GM12878 (cell line): ENCODE results near the gene MYL11. TPM values are rescaled to one million over a fixed set of nuclear protein-coding genes. Genes with fewer than 3 reads are reported as not detected.
A peak's percentile ranks its signal among the peaks of the same experiment; 100 is the strongest.

ENCODE experiments used
- ATAC-seq: fragments of 200-7000 bp; cut with Tn5 transposase; 3 replicates; pipeline ENCODE4 v1.9.1; 2020; ENCODE audit warnings: mild to moderate bottlenecking, moderate library complexity
- BruUV-seq: library from RNA; stranded (reverse); fragments of 400-500 nt; replicated peaks from 2 replicates; lab custom pipeline; 2021; lab: Mats Ljungman, UMichigan
- CTCF ChIA-PET: fragments of 300-600 bp; sonication (Branson Sonifier 250); formaldehyde crosslinking; extraction: SDS; loops from one replicate; lab custom pipeline; 2021; ENCODE audit warnings: inconsistent platforms; lab: Yijun Ruan, JAX
- POLR2A ChIA-PET: fragments of 350-600 bp; formaldehyde crosslinking; extraction: SDS; loops from one replicate; lab custom pipeline; 2021; ENCODE audit warnings: inconsistent platforms; lab: Charles Lee
- RAD21 ChIA-PET: fragments of 300-600 bp; sonication (Branson Sonifier 250); formaldehyde crosslinking; loops from one replicate; lab custom pipeline; 2023; ENCODE audit warnings: antibody characterized with exemption; ENCODE audit not compliant: unreplicated experiment; lab: Charles Lee
- SMC1A ChIA-PET: fragments of 300-600 bp; sonication (Branson Sonifier 250); formaldehyde crosslinking; loops from one replicate; lab custom pipeline; 2023; ENCODE audit not compliant: unreplicated experiment, uncharacterized antibody; lab: Charles Lee
- DNase-seq: peaks from one replicate; pipeline ENCODE4 v3.0.0-alpha.2; 2011; ENCODE audit warnings: low read depth, low spot score
- FAIRE-seq: peaks from 3 replicates; lab custom pipeline; 2011; peaks lifted over from hg19 to GRCh38; lab: Jason Lieb, UNC
- H2AFZ ChIP-seq: 2 replicates; pipeline ENCODE4 v1.6.0; 2011; ENCODE audit warnings: low read depth, low read length, control low read depth; ENCODE audit not compliant: control insufficient read depth
- H3K27ac ChIP-seq: 2 replicates; pipeline ENCODE4 v1.5.1; 2011; ENCODE audit warnings: control low read depth; ENCODE audit not compliant: control insufficient read depth, insufficient read depth
- H3K27me3 ChIP-seq, 2 experiments: replicated peaks in 1 of 2; 2 replicates each; pipeline versions ENCODE4 v1.6.0 to v1.6.1; 2011; ENCODE audit warnings: low read length in 1 of 2; ENCODE audit not compliant: control insufficient read depth in 2 of 2, insufficient read depth in 2 of 2
- H3K36me3 ChIP-seq, 2 experiments: 2 replicates each; pipeline ENCODE4 v1.5.1; 2011; ENCODE audit warnings: low read length in 1 of 2; ENCODE audit not compliant: control insufficient read depth in 2 of 2, insufficient read depth in 2 of 2
- H3K4me1 ChIP-seq: 2 replicates; pipeline ENCODE4 v1.6.1; 2011; ENCODE audit warnings: mild to moderate bottlenecking, low read length, moderate library complexity, mixed read lengths; ENCODE audit not compliant: control insufficient read depth, insufficient read depth
- H3K4me2 ChIP-seq: 2 replicates; pipeline ENCODE4 v1.6.0; 2011; ENCODE audit warnings: control low read depth; ENCODE audit not compliant: control insufficient read depth, insufficient read depth
- H3K4me3 ChIP-seq: fragments of 200-600 bp; sonication (generic); 2 replicates; pipeline ENCODE4 v1.5.1; 2016
- H3K79me2 ChIP-seq: 2 replicates; pipeline ENCODE4 v1.6.0; 2011; ENCODE audit warnings: low read length; ENCODE audit not compliant: control insufficient read depth, insufficient read depth
- H3K9ac ChIP-seq: 2 replicates; pipeline ENCODE4 v1.8.0; 2011; ENCODE audit warnings: low read length, control low read depth, mixed read lengths; ENCODE audit not compliant: control insufficient read depth, insufficient read depth
- H3K9me3 ChIP-seq: replicated peaks from 3 replicates; pipeline ENCODE4 v1.5.1; 2011; ENCODE audit warnings: mild to moderate bottlenecking, low read length; ENCODE audit not compliant: control insufficient read depth, insufficient read depth
- H4K20me1 ChIP-seq: 2 replicates; pipeline ENCODE4 v1.6.0; 2011; ENCODE audit not compliant: control insufficient read depth, insufficient read depth
- E2F8 ChIP-seq: fragments of 450-650 bp; IDR thresholded peaks from 2 replicates; pipeline ENCODE4 v1.6.1; 2018; ENCODE audit warnings: mild to moderate bottlenecking, low read depth, moderate library complexity; ENCODE audit not compliant: partially characterized antibody
- FOS ChIP-seq: IDR thresholded peaks from 3 replicates; pipeline ENCODE4 v1.6.1; 2011; ENCODE audit warnings: borderline replicate concordance; ENCODE audit not compliant: insufficient read length; ENCODE audit errors: extremely low read depth
- HDGF ChIP-seq: fragments of 450-650 bp; IDR thresholded peaks from 2 replicates; pipeline ENCODE4 v1.6.1; 2016; ENCODE audit warnings: antibody characterized with exemption
- HSF1 ChIP-seq: fragments of 150-350 bp; IDR thresholded peaks from 2 replicates; pipeline ENCODE4 v1.6.1; 2014; ENCODE audit warnings: mild to moderate bottlenecking, low read depth, low read length
- IKZF2 ChIP-seq, 2 experiments: fragments of 450-650 bp; IDR thresholded peaks; 2 replicates each; pipeline ENCODE4 v1.6.1; 2017; ENCODE audit warnings: mild to moderate bottlenecking in 2 of 2, moderate library complexity in 2 of 2
- NFYA ChIP-seq: IDR thresholded peaks from 2 replicates; pipeline ENCODE4 v1.6.1; 2011; ENCODE audit warnings: low read depth, mild to moderate bottlenecking, low read length, improper control_type of control experiment, borderline replicate concordance
- RB1 ChIP-seq: fragments of 450-650 bp; formaldehyde crosslinking; IDR thresholded peaks from 2 replicates; pipeline ENCODE4 v1.6.1; 2017; ENCODE audit warnings: mild to moderate bottlenecking, borderline replicate concordance
- RCOR1 ChIP-seq: conservative IDR thresholded peaks from 2 replicates; pipeline ENCODE4 v1.6.1; 2012; ENCODE audit warnings: low read depth, low read length, improper control_type of control experiment
- RUNX3 ChIP-seq: IDR thresholded peaks from 2 replicates; pipeline ENCODE4 v1.6.1; 2012; ENCODE audit warnings: low read length, inconsistent platforms
- SRF ChIP-seq, 2 experiments: IDR thresholded peaks; 2 replicates each; pipeline ENCODE4 v1.6.1; 2011; ENCODE audit warnings: low read depth in 2 of 2, low read length in 2 of 2, mild to moderate bottlenecking in 1 of 2, moderate library complexity in 1 of 2
- TBL1XR1 ChIP-seq: IDR thresholded peaks from 2 replicates; pipeline ENCODE4 v1.6.1; 2012; ENCODE audit warnings: low read depth, low read length, improper control_type of control experiment
- ZNF622 ChIP-seq: fragments of 450-650 bp; IDR thresholded peaks from 2 replicates; pipeline ENCODE4 v1.6.1; 2017; ENCODE audit warnings: mild to moderate bottlenecking, inconsistent platforms
- WGBS: methylation state at CpG from one replicate; pipeline ENCODE4 v1.1.6; 2016; ENCODE audit warnings: low lambda C conversion rate; ENCODE audit not compliant: insufficient replicate concordance, insufficient coverage; ENCODE audit errors: missing lambda C conversion rate; 5-methylcytosine and 5-hydroxymethylcytosine counted together
- in situ Hi-C: fragments of 300-500 bp; cut with MboI; formaldehyde crosslinking; loops from 9 replicates; pipeline ENCODE4 v1.14.3; 2018; ENCODE audit warnings: mixed read lengths
- intact Hi-C: fragments of 100-400 bp; cut with micrococcal nuclease; formaldehyde crosslinking; loops from one replicate; pipeline ENCODE4 v1.14.2; 2022; ENCODE audit not compliant: unreplicated experiment
- polyA plus RNA-seq, 11 experiments: library from polyadenylated mRNA; depleted of rRNA in 4 of 11; unstranded in 6 of 11; stranded (reverse) in 5 of 11; fragments of >200 nt; fragmentation: Nextera tagmentation in 4 of 11; fragmentation: Illumina TruSeq in 1 of 11; extraction: Ambion mirVana in 4 of 11; extraction: Trizol in 1 of 11; gene quantifications; 1 replicate in 1 of 11; 2 replicates in 10 of 11; pipeline versions ENCODE4 v1.2.1 to v1.2.3, GENCODE V29; 2011 to 2016; ENCODE audit warnings: inconsistent platforms in 2 of 11, missing spikeins in 2 of 11, low read depth in 1 of 11
- total RNA-seq, 4 experiments: library from RNA; depleted of rRNA in 3 of 4; stranded (reverse); fragments of >200 nt in 3 of 4; fragmentation: Illumina TruSeq in 1 of 4; extraction: Trizol in 1 of 4; gene quantifications; 2 replicates each; pipeline versions ENCODE4 v1.2.1 to v1.2.3, GENCODE V29; 2013 to 2021
- TF ChIP-seq, protein P1 (sequence below): fragments of 450-650 bp; IDR thresholded peaks from 2 replicates; pipeline ENCODE4 v1.6.1; 2018; ENCODE audit warnings: borderline replicate concordance, mild to moderate bottlenecking; ENCODE audit not compliant: partially characterized antibody

Gene MYL11
- total and polyA plus RNA-seq, 10 of the 15 experiments (the other 5 are each of a cell fraction or from before 2014, with no cell fraction given), result 0.19 to 1.2 (median 0.61) TPM; not detected in 5

GRCh38 chr16:30371248-30371816, 3.3 kb upstream of the MYL11 start (continued):
- no peak for TF ChIP-seq HSF1
- TF ChIP-seq IKZF2 (IDR thresholded peaks at IDR 0.05), result peak in 1 of 2 experiments; percentile 46; a peak in 1 of 4 replicates

DNA sequence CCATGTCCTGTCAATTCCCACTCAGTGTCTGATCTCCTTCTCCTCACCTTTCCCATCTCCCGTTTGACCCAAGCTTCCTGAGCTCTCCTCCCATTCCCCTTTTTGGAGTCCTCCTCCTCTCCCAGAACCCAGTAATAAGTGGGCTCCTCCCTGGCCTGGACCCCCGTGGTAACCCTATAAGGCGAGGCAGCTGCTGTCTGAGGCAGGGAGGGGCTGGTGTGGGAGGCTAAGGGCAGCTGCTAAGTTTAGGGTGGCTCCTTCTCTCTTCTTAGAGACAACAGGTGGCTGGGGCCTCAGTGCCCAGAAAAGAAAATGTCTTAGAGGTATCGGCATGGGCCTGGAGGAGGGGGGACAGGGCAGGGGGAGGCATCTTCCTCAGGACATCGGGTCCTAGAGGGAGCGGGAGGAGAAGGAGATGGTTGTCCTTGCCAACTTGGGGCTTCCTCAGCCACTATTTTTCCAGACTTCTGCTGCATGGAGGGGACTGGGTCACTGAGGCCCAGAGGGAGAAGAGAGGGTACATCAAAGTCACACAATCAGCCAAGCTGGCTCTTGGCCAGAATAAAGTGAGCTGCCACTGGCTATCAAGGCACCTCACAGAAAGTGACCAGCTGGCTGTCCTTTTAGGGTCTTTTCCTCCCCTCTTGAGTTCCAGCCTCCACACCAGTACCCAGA, 2.4 kb upstream of the MYL11 start:
- Histone ChIP-seq H3K36me3 (no peaks in the 10 kb centered on the region), H4K20me1 (peaks cover 12% of the 10 kb centered on the region), H3K9me3 (no peaks in the 10 kb centered on the region), H3K9ac (no peak overlapping the region), H3K4me3 (no peak overlapping the region), H3K4me2 (peak overlapping the region; percentile 94), H3K79me2 (peaks cover 28% of the 10 kb centered on the region), H3K27ac (peak overlapping the region; percentile 77; the same call in 1 of the 2 replicates), H3K4me1 (peaks cover 17% of the 10 kb centered on the region), H2AFZ (peak overlapping the region; percentile 24; the same call in 1 of the 2 replicates), H3K27me3 (no peaks in the 10 kb centered on the region)
- SMC1A ChIA-PET, result interaction anchor here (1.5 to 2.2 kb wide), 4 partner anchors 10 to 89 kb away, joined by 5 to 16 read pairs (median 10); partner anchors contain the start of genes SEPTIN1 and ZNF48
- in situ Hi-C loops (no loop called here), intact Hi-C loops (no loop called here)
- DNase-seq, result no peak
- POLR2A ChIA-PET, result interaction anchor here (0.6 to 2.5 kb wide), 13 partner anchors 10 to 286 kb away, joined by 3 to 37 read pairs (median 9); partner anchors contain the start of genes CD2BP2, FBRS, SEPTIN1 and ZNF48
- CTCF ChIA-PET, result interaction anchor here (0.6 to 9.0 kb wide), 11 partner anchors 10 to 257 kb away, joined by 3 to 70 read pairs (median 9); partner anchors contain the start of genes CD2BP2, DCTPP1, SEPTIN1 and ZNF48
- 55% methylated on average over 6 of the region's 6 CpGs for WGBS
- no TSS peak for BruUV-seq
- RAD21 ChIA-PET, result interaction anchor here (0.6 to 3.8 kb wide), 10 partner anchors 11 to 280 kb away, joined by 3 to 33 read pairs (median 8); partner anchors contain the start of genes CD2BP2, DCTPP1 and SEPTIN1
- no peak for ATAC-seq
- FAIRE-seq, result no peak
- TF ChIP-seq, protein P1, sequence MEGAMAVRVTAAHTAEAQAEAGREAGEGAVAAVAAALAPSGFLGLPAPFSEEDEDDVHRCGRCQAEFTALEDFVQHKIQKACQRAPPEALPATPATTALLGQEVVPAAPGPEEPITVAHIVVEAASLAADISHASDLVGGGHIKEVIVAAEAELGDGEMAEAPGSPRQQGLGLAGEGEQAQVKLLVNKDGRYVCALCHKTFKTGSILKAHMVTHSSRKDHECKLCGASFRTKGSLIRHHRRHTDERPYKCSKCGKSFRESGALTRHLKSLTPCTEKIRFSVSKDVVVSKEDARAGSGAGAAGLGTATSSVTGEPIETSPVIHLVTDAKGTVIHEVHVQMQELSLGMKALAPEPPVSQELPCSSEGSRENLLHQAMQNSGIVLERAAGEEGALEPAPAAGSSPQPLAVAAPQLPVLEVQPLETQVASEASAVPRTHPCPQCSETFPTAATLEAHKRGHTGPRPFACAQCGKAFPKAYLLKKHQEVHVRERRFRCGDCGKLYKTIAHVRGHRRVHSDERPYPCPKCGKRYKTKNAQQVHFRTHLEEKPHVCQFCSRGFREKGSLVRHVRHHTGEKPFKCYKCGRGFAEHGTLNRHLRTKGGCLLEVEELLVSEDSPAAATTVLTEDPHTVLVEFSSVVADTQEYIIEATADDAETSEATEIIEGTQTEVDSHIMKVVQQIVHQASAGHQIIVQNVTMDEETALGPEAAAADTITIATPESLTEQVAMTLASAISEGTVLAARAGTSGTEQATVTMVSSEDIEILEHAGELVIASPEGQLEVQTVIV, result no peak
- TF ChIP-seq HDGF (no peak), SRF (IDR thresholded peaks at IDR 0.05; ENCODE audit: low read depth in 2 of 2, low read length in 2 of 2) (no peak), TBL1XR1 (no peak), RB1 (no peak), FOS (no peak), ZNF622 (no peak), E2F8 (no peak), RCOR1 (no peak), NFYA (no peak), RUNX3 (no peak)
